H1 (cell line): ENCODE results near the gene TSC22D4. TPM values are rescaled to one million over a fixed set of nuclear protein-coding genes. Genes with fewer than 3 reads are reported as not detected.

Source experiments
- CREB1 ChIP-seq: IDR thresholded peaks from 2 replicates; pipeline ENCODE4 v1.6.1; 2012; ENCODE audit warnings: inconsistent platforms
- FOSL1 ChIP-seq: IDR thresholded peaks from 2 replicates; pipeline ENCODE4 v1.6.1; 2011; ENCODE audit warnings: mild to moderate bottlenecking, low read depth, low read length, moderate library complexity; ENCODE audit not compliant: insufficient read depth
- GABPA ChIP-seq: IDR thresholded peaks from 2 replicates; pipeline ENCODE4 v1.6.1; 2011; ENCODE audit warnings: mild to moderate bottlenecking, low read length, moderate library complexity, borderline replicate concordance; ENCODE audit not compliant: insufficient read depth
- RBBP5 ChIP-seq: IDR thresholded peaks from 2 replicates; pipeline ENCODE4 v1.7.1; 2012; ENCODE audit warnings: low read depth, mild to moderate bottlenecking, inconsistent platforms, low read length, moderate library complexity, borderline replicate concordance
- YY1 ChIP-seq: IDR thresholded peaks from 2 replicates; pipeline ENCODE4 v1.6.1; 2011; ENCODE audit warnings: low read depth, mild to moderate bottlenecking, low read length
- polyA plus RNA-seq, 7 experiments: library from polyadenylated mRNA; depleted of rRNA in 3 of 7; stranded (reverse) in 5 of 7; unstranded in 2 of 7; fragments of >200 nt in 5 of 7; fragments of 200-250 nt in 2 of 7; gene quantifications; 1 replicate in 5 of 7; 2 replicates in 1 of 7; 4 replicates in 1 of 7; pipeline versions ENCODE4 v1.2.1 to v1.2.3, GENCODE V29; 2011 to 2013; ENCODE audit warnings: missing spikeins in 2 of 7, mixed read lengths in 2 of 7
- total RNA-seq: library from RNA; stranded (reverse); fragmentation: NEBNext Ultra II Directional; extraction: Animal tissue kit (Norgen Biotek cat#: 25700); gene quantifications from 2 replicates; pipeline ENCODE4 v1.2.1, GENCODE V29; 2021

Gene TSC22D4
- total and polyA plus RNA-seq, 2 of the 8 experiments (the other 6 are each of a cell fraction or from before 2014, with no cell fraction given), result 13.2 to 20.3 TPM

- TF ChIP-seq YY1 (no peak), CREB1 (no peak), RBBP5 (no peak), FOSL1 (no peak), GABPA (no peak)
Measured at GRCh38 chr7:100488333-100489095, 9.5 kb upstream of the TSC22D4 start (continued).
